Stimulated activated CD8-positive, alpha-beta memory T cell treated with anti-CD3 and anti-CD28 coated beads, Interleukin-12 subunit alpha, Interleukin-12 subunit beta, amount 100 ng/mL, for 4 hours (primary cell): ENCODE data around the gene CFL2.

Experiments
- DNase-seq: peaks from one replicate; pipeline ENCODE4 v3.0.0-alpha.2; 2020; ENCODE audit warnings: low read depth

The CFL2 gene

GRCh38 chr14:34676516-34677211, 37.7 kb downstream of the CFL2 start:
- DNase-seq = no peak

- DNase-seq = no peak
Measured at GRCh38 chr14:34673702-34674101, 40.7 kb downstream of the CFL2 start.

GRCh38 chr14:34671716-34672115, 42.7 kb downstream of the CFL2 start:
- DNase-seq = no peak

GRCh38 chr14:34668111-34668510, 46.3 kb downstream of the CFL2 start:
- DNase-seq = no peak

GRCh38 chr14:34667007-34667406, 47.4 kb downstream of the CFL2 start:
- no peak for DNase-seq

GRCh38 chr14:34665785-34666435, 48.5 kb downstream of the CFL2 start:
- no peak for DNase-seq

- no peak for DNase-seq
Measured at GRCh38 chr14:34662561-34663088, 51.8 kb downstream of the CFL2 start.

- DNase-seq = no peak
Measured at GRCh38 chr14:34660796-34661195, 53.6 kb downstream of the CFL2 start.
